Lower lobe of right lung (tissue), 2 donors: ENCODE measurements around the gene KLHL24. TPM values are rescaled to one million over a fixed set of nuclear protein-coding genes. Genes with fewer than 3 reads are reported as not detected.
"Not testable (repeated sequence)": the region's sequence is repeated elsewhere in the genome, so short reads cannot be mapped to it uniquely, and the experiment has no call there.

Source experiments
- ATAC-seq, 2 donors: fragments of 200-7000 bp; cut with Tn5 transposase; one replicate each; pipeline ENCODE4 v1.9.1; 2020 to 2022; ENCODE audit warnings: mild to moderate bottlenecking in 2 of 2, moderate library complexity in 2 of 2
- DNase-seq: peaks from one replicate; pipeline ENCODE4 v3.0.0-alpha.2; 2020
- H3K27ac ChIP-seq: fragments of 200-600 bp; one replicate; pipeline ENCODE4 v1.8.0; 2022
- H3K27me3 ChIP-seq: fragments of 200-600 bp; one replicate; pipeline ENCODE4 v1.8.0; 2022; ENCODE audit warnings: low read depth
- H3K36me3 ChIP-seq: fragments of 200-600 bp; one replicate; pipeline ENCODE4 v1.8.0; 2022; ENCODE audit warnings: mild to moderate bottlenecking
- H3K4me1 ChIP-seq: fragments of 200-600 bp; one replicate; pipeline ENCODE4 v1.8.0; 2022
- H3K4me3 ChIP-seq: fragments of 200-600 bp; one replicate; pipeline ENCODE4 v1.8.0; 2022; ENCODE audit warnings: mild to moderate bottlenecking
- H3K9me3 ChIP-seq: fragments of 200-600 bp; one replicate; pipeline ENCODE4 v1.8.0; 2022
- intact Hi-C: fragments of 100-400 bp; cut with DNase I; formaldehyde crosslinking; loops from one replicate; pipeline ENCODE4 v1.11.0; 2022
- total RNA-seq: library from RNA; stranded (reverse); fragmentation: NEBNext Ultra II Directional; extraction: Animal tissue kit (Norgen Biotek cat#: 25700); gene quantifications from one replicate; pipeline ENCODE4 v1.2.1, GENCODE V29; 2021
- TF ChIP-seq, protein P1 (sequence below): fragments of 200-600 bp; IDR thresholded peaks from one replicate; pipeline ENCODE4 v1.8.0; 2022; ENCODE audit warnings: antibody characterized with exemption, mild to moderate bottlenecking
- donor health status: DM: no; HTN: yes; CAD: no; lungs with severe emphysema.

The KLHL24 gene
- total RNA-seq, 1 donor from 2014 or later, result 93.9 TPM

DNA sequence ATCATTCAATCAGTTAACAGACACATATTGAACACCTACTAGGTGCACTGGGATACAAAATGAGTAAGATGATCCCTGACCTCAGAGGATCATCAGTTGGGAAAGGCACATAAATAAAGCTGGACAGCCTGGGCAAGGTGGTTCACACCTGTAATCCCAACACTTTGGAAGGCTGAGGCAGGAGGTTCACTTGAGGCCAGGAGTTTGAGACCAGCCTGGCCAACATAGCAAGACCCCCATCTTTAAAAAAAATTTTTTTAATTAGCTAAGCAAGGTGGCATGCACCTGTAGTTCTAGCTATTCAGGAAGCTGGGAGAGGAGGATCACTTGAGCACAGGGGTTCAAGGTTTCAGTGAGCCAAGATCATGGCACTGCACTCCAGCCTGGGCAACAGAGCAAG, 3.7 kb upstream of the KLHL24 start:
- H3K9me3 ChIP-seq, result no peaks in the 10 kb centered on the region
- intact Hi-C loops, result no loop called here
- peaks cover 16% of the 10 kb centered on the region for H3K4me1 ChIP-seq
- no peak overlapping the region for H3K27ac ChIP-seq
- no peak overlapping the region for H3K4me3 ChIP-seq
- no peaks in the 10 kb centered on the region for H3K27me3 ChIP-seq
- ATAC-seq, result no peak
- H3K36me3 ChIP-seq, result no peaks in the 10 kb centered on the region
- TF ChIP-seq, protein P1, sequence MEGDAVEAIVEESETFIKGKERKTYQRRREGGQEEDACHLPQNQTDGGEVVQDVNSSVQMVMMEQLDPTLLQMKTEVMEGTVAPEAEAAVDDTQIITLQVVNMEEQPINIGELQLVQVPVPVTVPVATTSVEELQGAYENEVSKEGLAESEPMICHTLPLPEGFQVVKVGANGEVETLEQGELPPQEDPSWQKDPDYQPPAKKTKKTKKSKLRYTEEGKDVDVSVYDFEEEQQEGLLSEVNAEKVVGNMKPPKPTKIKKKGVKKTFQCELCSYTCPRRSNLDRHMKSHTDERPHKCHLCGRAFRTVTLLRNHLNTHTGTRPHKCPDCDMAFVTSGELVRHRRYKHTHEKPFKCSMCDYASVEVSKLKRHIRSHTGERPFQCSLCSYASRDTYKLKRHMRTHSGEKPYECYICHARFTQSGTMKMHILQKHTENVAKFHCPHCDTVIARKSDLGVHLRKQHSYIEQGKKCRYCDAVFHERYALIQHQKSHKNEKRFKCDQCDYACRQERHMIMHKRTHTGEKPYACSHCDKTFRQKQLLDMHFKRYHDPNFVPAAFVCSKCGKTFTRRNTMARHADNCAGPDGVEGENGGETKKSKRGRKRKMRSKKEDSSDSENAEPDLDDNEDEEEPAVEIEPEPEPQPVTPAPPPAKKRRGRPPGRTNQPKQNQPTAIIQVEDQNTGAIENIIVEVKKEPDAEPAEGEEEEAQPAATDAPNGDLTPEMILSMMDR, result no peak
- DNase-seq, result no peak

DNA sequence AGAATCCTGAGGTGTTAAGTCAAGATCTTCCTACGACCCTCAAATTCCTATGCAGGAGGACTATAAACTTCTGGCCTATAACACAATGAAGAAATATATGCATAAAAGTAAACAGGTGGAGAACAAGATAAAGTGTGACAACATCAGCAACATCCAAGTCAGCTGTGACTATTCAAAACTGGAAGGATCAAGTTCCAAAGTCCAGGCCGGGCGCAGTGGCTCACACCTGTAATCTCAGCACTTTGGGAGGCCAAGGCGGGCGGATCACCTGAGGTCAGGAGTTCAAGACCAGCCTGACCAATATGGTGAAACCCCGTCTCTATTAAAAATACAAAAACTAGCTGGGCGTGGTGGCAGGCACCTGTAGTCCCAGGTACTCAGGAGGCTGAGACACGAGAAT, 2.7 kb upstream of the KLHL24 start:
- H3K36me3 ChIP-seq, H3K4me3 ChIP-seq, H3K27me3 ChIP-seq, intact Hi-C loops, H3K27ac ChIP-seq, ATAC-seq, DNase-seq, H3K9me3 ChIP-seq: not testable (repeated sequence)
- H3K4me1 ChIP-seq, result peaks cover 15% of the 10 kb centered on the region

DNA sequence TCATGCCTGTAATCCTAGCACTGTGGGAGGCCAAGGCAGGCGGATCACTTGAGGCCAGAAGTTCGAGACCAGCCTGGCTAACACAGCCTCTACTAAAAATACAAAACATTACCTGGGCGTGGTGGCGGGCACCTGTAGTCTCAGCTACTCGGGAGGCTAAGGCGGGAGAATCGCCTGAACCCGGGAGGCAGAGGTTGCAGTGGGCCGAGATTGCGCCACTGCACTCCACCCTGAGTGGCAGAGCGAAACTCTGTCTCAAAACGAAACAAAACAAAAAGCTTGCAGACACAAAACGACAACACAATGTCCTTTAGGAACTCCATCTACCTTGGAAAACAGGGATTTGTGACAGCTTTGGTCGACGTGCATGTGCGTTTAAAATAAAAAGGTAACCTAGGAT, 716 bp upstream of the KLHL24 start:
- intact Hi-C loops, result no loop called here
- no peak for ATAC-seq
- H3K9me3 ChIP-seq, result no peaks in the 10 kb centered on the region
- H3K36me3 ChIP-seq, result no peaks in the 10 kb centered on the region
- peaks cover 29% of the 10 kb centered on the region for H3K4me1 ChIP-seq
- no peaks in the 10 kb centered on the region for H3K27me3 ChIP-seq
- TF ChIP-seq, protein P1, result no peak
- H3K27ac ChIP-seq, result peak overlapping the region; percentile 98
- peak; percentile 51 for DNase-seq
- peak overlapping the region; percentile 97 for H3K4me3 ChIP-seq

DNA sequence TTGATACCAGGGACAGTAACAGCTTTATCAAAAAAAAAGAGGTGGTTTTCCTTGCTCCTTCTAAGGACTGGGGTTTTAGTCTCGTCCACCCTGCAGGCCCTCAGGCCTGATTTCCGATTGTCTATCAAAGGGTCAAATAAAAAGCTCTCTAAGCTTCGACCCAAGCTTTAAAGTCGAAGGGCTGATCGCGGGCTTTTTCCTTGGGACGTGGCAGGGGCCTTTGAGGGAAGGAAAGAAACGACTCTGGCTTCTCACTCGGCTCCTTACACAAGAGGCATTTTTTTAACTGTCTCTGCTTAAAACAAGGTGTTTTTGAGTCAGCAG, 354 bp upstream of the KLHL24 start:
- H3K27ac ChIP-seq, result peak overlapping the region; percentile 98
- ATAC-seq, result peak in 1 of 2 donors; percentile 0

DNA sequence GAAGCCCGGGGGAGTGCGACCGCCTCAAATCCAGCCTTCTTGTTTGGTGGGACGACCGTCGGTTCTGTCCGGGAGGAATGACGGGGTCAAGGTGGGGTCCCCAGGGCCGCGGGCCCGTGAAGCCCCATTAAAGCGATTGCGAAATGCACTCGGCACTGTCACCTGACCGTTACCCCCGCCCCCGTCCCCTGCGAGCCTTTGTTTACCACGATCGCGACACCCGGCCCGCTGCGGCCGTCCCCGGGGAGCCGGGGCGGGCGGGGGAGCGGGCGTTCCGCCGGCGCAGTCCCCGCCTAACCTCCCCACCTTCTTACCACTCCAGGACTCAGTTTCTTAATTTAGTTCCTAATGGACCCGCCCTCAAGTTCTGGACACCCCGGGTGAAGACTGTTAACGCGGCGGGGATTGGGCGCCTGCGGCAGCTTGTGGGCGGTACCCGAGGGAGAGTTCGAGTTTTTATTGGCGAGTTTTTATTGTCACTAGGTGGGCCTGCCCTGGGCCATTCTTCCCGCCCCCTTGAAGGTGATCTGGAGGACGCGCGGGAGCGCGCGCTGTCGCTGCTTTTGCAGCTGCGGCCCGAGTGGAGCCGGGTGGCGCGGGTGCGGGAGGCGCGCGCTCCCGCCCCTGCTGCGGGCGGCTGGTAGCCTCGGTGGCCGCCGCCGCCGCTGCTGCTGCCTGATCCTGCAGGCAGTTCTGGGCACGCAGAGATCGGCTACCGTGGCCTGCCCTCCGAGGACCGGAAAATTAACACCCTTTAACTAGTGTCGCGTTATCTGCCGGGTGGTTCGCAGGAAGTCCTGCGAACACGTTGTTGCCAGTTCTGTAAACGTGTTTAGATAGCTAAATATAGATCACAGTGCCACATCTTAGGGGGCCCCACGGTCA, 1.0 kb downstream of the KLHL24 start:
- Histone ChIP-seq H3K9me3 (no peaks in the 10 kb centered on the region), H3K4me1 (peaks cover 29% of the 10 kb centered on the region), H3K4me3 (peak overlapping the region; percentile 97), H3K36me3 (no peaks in the 10 kb centered on the region), H3K27ac (peak overlapping the region; percentile 98), H3K27me3 (no peaks in the 10 kb centered on the region)
- ATAC-seq (peak; percentile 95), DNase-seq (peak; percentile 95)
- TF ChIP-seq, protein P1, result no peak
- intact Hi-C loops, result no loop called here

More for the DNA sequence above, 354 bp upstream of the KLHL24 start:
- no peaks in the 10 kb centered on the region for H3K36me3 ChIP-seq
- H3K9me3 ChIP-seq, result no peaks in the 10 kb centered on the region
- DNase-seq, result no peak
- intact Hi-C loops, result no loop called here
- H3K4me3 ChIP-seq, result peak overlapping the region; percentile 97
- no peaks in the 10 kb centered on the region for H3K27me3 ChIP-seq
- TF ChIP-seq, protein P1, result no peak
- peaks cover 29% of the 10 kb centered on the region for H3K4me1 ChIP-seq

DNA sequence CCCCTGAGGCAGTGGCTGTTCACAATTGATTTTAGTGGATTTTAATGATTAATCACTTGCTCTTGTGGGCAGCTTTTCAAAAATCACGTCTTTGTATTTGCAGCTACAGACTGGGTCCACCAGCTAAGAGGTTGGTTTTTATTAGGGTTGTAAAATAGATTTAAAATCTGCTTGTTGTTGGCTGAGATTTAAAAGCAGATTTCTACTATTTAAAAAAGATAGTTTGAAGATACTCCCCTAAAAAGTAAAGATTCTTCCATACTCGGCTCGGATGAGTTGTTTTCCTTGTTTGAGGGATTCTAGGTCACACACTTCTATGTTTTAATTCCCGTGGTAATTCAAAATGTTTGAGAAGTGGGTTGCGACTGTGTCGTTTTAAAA, 1.7 kb downstream of the KLHL24 start:
- TF ChIP-seq, protein P1, result no peak
- Histone ChIP-seq H3K27me3 (no peaks in the 10 kb centered on the region), H3K9me3 (no peaks in the 10 kb centered on the region), H3K4me1 (peaks cover 29% of the 10 kb centered on the region), H3K4me3 (peak overlapping the region; percentile 97), H3K36me3 (no peaks in the 10 kb centered on the region), H3K27ac (peak overlapping the region; percentile 98)
- DNase-seq (no peak), ATAC-seq (no peak)
- intact Hi-C loops, result no loop called here

DNA sequence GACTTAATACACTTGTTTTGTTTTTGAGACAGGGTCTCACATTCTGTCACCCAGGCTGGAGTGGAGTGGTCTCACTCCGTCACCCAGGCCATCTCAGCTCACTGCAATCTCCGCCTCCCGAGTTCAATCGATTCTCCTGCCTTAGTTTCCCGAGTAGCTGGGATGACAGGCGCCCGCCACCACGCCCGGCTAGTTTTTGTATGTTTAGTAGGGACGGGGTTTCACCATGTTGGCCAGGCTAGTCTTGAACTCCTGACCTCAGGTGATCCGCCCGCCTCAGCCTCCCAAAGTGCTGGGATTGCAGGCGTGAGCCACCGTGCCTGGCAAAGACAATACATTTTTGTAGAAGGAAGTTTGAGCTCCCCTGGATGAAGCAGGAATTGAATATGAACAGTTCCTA, 2.2 kb downstream of the KLHL24 start:
- Histone ChIP-seq H3K4me1 (peaks cover 29% of the 10 kb centered on the region), H3K4me3 (peak overlapping the region; percentile 97), H3K27ac (peak overlapping the region; percentile 98)
- H3K36me3 ChIP-seq, H3K27me3 ChIP-seq, DNase-seq, H3K9me3 ChIP-seq, intact Hi-C loops, ATAC-seq: not testable (repeated sequence)
